HK-2 (cell line): Measurements from ENCODE around the gene APH1B.

Experiments
- DNase-seq: peaks from one replicate; pipeline ENCODE4 v3.0.0-alpha.2; 2018; ENCODE audit not compliant: unreplicated experiment

The APH1B gene

GRCh38 chr15:63252292-63252691 lies 25.1 kb upstream of the APH1B start:
- no peak for DNase-seq

- no peak for DNase-seq
Measured at GRCh38 chr15:63254991-63255390, 22.4 kb upstream of the APH1B start.

DNA sequence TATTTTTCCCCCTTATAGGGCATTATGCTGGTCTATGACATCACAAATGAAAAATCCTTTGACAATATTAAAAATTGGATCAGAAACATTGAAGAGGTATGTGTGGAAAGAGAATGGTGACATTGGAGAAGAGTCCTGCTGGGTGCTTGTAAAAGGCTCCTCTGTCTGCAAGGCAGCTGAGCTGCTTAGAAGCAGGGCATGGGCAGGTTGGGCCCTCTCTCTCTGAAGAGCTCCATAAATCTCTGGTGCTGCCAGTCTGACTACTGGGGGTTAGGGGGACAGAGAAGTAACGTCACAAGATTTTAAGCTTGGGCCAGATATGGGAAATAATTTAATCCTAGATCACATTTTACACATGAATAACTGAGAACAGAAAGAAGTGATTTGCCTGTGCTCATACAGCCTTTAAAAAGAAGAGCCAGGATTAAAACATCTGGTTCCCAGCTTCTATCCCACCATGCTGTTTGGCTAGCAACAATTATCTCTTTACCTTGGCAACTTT lies 21.9 kb upstream of the APH1B start:
- DNase-seq, result no peak

- no peak for DNase-seq
Measured at GRCh38 chr15:63256433-63257274, 20.8 kb upstream of the APH1B start.

- DNase-seq, result no peak
Measured at GRCh38 chr15:63258658-63259057, 18.7 kb upstream of the APH1B start.

- no peak for DNase-seq
Measured at GRCh38 chr15:63260791-63261190, 16.6 kb upstream of the APH1B start.

DNA sequence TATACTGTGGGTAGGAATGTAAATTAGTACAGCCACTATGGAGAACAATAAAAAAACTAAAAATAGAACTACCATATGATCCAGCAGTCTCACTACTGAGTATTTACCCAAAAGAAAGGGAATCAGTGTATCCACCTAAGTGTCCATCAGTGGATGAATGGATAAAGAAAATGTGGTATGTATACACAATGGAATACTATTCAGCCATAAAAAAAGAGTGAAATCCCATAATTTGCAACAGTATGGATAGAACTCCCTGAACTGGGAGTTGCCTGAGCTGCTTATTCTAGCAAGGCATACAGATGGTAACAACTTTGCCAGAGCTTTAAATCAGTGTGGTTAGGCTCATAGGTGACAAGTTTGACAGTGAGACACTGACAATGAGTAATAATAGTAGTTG lies 16.1 kb upstream of the APH1B start:
- DNase-seq, result no peak

- no peak for DNase-seq
Measured at GRCh38 chr15:63263519-63263918, 13.9 kb upstream of the APH1B start.

DNA sequence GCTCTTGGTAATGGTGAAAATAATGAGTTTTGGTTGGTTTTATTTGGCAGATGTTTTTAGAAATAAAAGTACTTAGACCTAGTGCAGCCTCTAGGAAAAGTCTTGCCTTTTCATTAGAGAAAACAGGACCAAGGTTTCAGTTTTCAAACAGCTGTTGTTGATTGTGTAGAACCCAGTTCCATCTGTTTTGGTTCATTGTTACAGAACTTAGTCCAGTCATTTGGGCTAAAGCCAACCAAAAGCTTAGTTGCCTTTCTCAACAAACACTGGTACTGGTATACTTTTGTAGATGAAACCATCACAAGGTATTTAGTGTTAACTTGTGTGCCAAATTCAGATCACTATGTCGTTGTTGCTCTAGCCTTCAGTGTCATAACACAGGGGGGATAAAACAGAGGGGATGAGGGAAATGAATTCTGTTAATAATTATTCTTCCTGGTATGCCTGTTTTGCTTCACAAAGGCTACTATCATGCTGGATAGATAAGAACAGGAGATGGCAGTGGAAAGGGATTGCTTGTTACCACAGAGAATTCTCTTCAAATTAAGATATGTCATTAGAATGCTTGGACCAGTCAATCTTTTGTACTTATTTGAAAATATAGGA lies 12.6 kb upstream of the APH1B start:
- DNase-seq, result no peak

DNA sequence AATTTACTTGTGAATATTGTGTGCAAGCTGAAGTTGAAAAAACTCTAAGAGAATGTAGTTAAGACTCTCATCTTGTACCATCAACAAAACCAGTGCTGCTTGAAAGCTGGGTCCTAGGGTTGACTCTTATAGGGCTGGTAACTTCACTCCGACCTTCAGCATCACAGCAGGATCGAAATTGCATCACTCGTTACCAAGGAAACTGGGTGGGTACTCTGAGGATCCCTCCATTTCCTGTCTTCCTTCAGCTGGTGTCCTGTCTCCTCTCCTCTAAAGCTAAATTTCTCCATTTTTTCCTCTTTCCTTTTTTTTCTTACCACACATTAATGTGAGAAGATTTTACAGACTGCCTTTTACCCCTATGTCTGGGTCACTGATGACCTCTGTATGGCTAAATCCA lies 3.0 kb upstream of the APH1B start:
- DNase-seq, result no peak

DNA sequence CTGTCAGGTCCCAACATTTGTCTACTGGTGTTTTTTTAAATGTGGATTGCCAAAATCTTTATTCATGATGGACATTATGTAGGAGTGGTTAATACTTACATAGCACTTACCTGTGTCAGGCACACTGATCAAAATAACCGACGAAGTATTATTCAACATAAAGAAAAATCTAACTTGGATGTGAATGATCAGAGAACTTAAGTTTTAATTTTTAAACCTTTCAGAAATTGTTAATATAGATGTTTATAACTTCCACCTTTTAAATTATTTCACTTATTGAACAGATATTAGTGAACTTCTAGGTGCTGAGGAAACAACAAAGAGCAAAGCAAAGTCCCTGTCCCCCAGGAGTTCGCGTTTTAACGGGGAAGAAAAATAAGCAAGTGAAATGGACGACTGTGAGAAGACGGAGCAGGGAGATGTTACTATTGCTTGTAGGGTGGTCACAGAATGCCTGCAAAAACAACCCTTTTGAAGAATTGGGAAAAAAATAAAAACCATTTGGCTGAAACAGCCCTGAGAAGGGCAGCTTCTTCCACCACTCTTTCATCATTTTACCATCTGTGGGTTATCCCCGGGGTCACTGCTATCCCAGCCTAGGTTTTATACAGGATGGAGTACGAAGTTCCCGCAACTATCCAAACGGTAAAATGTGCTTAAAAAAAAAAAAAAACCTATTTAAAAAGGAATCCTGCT lies 915 bp upstream of the APH1B start:
- no peak for DNase-seq

- DNase-seq, result no peak
Measured at GRCh38 chr15:63277893-63278456, 570 bp downstream of the APH1B start.

GRCh38 chr15:63283126-63283525 lies 5.7 kb downstream of the APH1B start:
- no peak for DNase-seq

GRCh38 chr15:63284335-63284734 lies 6.9 kb downstream of the APH1B start:
- no peak for DNase-seq

DNA sequence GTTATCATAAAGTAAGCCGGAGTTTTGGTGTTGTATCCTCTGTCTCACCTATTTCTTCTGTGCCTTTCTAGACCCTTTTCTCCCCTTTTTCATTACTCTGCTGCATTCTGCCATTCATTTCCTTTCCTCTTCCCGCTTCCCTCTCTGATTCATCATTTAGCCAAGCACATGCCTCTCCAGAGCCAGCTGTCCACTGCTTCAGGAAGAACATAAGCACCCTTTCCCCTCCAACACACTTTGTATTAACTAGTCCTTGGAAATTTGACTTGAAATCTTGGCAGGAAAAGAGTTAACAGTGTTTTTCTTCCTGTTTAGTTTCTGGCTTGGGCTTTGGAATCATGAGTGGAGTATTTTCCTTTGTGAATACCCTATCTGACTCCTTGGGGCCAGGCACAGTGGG lies 9.7 kb downstream of the APH1B start:
- no peak for DNase-seq

- DNase-seq, result no peak
Measured at GRCh38 chr15:63288342-63288741, 10.9 kb downstream of the APH1B start.

DNA sequence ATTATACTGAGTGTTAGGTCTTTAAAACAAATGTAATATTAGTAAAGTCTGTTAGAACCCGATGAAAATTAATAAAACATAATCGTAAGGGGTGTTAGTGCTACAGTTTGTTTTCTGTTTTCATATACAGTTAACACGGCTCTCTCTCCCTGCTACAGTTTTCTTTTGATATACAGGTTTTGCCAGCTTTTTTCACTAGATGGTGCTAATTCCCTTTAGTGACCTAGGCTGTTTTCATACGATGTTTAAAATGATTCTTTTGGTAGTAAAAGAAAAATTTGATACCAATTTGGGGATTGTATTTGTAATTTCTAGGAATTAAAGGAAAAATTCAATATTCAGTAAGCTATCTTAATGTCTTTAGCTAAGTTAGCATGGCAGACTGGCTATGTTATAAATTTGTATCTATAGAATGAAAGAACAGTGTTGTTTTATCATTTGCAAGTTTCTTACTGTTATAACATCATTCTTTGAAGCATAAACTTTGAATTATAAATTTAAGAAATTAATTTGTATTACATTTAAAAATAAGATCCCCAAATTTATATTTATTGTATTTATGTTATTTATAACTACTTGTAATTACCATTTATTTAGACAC lies 11.5 kb downstream of the APH1B start:
- no peak for DNase-seq

DNA sequence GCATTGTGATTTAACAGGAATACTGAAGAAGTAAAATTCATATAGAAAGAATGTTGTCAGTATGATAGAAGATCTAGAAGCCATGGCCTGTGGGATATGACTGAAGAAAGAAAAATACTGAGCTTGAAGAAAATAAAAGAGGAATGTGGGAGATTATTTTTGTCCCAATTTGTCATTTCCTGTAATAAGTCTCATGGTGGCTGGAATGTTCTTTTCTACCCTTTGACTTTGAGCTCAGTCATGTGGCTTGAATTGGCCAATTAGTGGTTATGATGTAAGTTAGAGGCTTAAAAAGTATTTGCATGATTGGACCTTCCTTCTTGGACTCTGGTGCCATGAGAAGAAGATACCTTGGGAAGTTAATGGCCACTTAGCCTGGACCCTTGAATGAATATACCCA lies 14.1 kb downstream of the APH1B start:
- DNase-seq, result no peak

GRCh38 chr15:63292241-63292640 lies 14.8 kb downstream of the APH1B start:
- DNase-seq, result no peak

DNA sequence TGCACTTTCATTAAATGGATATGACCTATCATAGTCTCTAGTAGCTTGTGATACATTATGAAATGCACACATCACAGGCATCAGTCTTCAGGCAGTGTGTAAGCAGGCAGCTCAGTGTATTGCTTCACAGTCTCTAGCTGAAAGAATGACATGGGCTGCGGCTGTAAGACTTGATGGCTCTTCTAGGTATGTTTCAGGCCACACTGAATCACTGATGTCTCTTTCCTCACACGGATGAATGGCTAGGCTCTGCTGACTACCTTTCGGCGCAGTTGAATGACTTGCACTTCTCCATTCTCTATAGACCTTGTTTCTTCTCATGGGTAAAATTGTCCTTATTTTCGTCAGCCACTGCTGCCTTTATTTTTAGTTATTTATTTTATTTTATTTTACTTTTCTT lies 15.4 kb downstream of the APH1B start:
- peak; percentile 11 for DNase-seq

- DNase-seq, result no peak
Measured at GRCh38 chr15:63294359-63294758, 17.0 kb downstream of the APH1B start.

DNA sequence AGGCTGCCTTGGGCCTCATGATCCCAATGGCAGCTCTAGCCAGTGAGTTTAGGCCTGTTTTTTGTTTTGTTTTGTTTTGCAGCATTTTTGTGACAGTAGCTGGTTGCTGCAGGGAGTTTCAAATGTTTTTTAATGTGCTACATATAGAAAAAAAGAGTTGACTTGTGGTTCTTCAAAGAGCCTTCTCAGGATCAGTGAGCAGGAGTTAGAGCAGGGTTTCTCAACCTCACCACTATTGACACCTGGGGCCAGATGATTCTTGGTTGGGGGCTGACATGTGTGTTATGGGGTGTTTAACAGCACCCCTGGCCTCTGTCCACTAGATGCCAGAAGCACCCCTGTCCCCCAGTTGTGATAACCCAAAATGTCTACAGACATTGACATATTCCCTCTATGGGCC lies 17.9 kb downstream of the APH1B start:
- no peak for DNase-seq
